ENCODE results near the gene FNTB.
"Not testable (repeated sequence)": the region's sequence is repeated elsewhere in the genome, so short reads cannot be mapped to it uniquely, and the experiment has no call there.

DNA sequence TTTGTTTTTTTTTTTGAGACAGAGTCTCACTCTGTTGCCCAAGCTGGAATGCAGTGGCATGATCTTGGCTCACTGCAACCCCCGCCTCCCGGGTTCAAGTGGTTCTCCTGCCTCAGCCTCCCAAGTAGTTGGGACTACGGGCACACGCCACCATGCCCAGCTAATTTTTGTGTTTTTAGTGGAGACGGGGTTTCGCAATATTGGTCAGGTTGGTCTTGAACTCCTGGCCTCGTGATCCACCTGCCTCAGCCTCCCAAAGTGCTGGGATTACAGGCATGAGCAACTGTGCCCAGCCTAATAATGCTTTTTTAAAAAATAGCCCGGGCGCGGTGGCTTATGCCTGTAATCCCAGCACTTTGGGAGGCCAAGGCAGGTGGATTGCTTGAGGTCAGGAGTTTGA, 44.6 kb downstream of the FNTB start:
- TF ChIP-seq POLR2A, CTCF (IDR thresholded peaks at IDR 0.05): not testable (repeated sequence)
